Kidney glomerular epithelial cell (primary cell): Measurements from ENCODE around the gene FNDC3A.

Experiments used
- DNase-seq: peaks from one replicate; lab custom pipeline; 2025; lab: John Stamatoyannopoulos, UW

Gene FNDC3A

GRCh38 chr13:49258089-49258796 lies 282.5 kb downstream of the FNDC3A start:
- no peak for DNase-seq
